GM13976 (cell line): Measurements from ENCODE around the gene KCNJ5.

Experiments used
- DNase-seq: peaks from one replicate; pipeline ENCODE4 v3.0.0; 2012; ENCODE audit warnings: low spot score
- CTCF ChIP-seq: IDR thresholded peaks from 2 replicates; pipeline ENCODE4 v1.5.1; 2012; ENCODE audit warnings: borderline replicate concordance, mild to moderate bottlenecking; ENCODE audit not compliant: insufficient read depth; ENCODE audit errors: extremely low read depth, missing control alignments, control extremely low read depth
- in situ Hi-C: fragments of 300-500 bp; cut with MboI; formaldehyde crosslinking; loops from one replicate; pipeline ENCODE4 v1.12.0; 2022; ENCODE audit warnings: low sequenced_read_pairs, mixed read lengths, inconsistent platforms; ENCODE audit not compliant: unreplicated experiment

Gene KCNJ5

DNA sequence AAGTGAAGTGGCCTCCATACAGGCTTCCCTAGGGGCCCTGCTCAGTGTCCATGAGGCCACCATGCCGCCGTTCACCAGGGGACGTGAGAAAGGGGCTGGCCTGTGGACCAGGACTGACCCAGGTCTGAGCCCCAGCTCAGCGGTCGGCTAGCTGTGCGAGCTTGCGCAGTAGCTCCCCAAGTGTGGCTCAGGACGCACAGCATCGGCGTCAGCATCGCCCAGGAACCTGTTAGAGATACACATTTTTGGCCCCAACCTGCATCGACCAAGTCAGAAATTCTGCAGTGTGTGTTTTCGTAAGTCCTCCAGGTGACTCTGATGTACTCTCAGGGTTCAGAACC is 51.1 kb downstream of the KCNJ5 start:
- no peak for TF ChIP-seq CTCF
- in situ Hi-C loops: no loop called here
- no peak for DNase-seq

GRCh38 chr11:128942817-128943427 is 51.8 kb downstream of the KCNJ5 start, which contains the start of gene TP53AIP1:
Gene TP53AIP1 (minus strand): TSS chr11:128942871. CDS start chr11:128937818, 5,053 bp downstream.
- DNase-seq: no peak
- no peak for TF ChIP-seq CTCF
- in situ Hi-C loops: no loop called here

GRCh38 chr11:128943428-128943976 is 52.3 kb downstream of the KCNJ5 start:
- TF ChIP-seq CTCF: no peak

DNA sequence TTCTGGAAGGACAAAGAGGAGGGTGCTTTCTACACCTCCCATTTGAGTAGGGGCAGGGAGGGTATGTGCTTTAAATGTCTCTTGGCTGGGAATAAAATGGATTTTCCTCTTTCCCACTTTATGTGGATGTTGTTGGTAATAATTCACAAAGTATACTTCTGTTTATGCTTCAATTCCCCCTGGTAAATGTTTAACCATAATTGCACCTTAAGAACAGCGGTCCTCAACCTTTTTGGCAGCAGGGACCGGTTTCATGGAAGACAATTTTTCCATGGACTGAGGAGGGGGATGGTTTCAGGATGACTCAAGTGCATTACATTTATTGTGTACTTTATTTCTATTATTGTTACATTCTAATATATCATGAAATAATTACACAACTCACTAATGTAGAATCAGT is 55.5 kb downstream of the KCNJ5 start:
- in situ Hi-C loops: no loop called here
- TF ChIP-seq CTCF: no peak
- DNase-seq: no peak

More at GRCh38 chr11:128943428-128943976, 52.3 kb downstream of the KCNJ5 start:
- DNase-seq: no peak
- in situ Hi-C loops: no loop called here

DNA sequence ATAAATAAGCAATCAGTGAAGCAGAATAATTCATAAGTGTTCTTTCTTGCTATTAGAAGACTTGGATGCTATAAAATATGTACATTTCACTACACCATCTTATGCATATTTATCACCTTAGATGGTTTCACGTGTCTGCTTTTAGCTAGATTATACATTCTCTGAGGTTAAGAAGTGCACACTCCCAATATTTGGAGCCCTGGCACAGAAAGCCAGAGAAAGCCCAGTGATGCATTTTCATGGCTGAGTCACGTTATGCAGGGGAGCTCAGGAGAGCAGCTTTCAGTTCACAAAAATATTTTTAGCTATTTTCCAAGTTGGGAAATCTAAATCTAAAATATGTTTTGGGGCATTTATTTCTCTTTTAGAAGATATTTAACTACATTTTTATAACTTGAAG is 56.6 kb downstream of the KCNJ5 start:
- DNase-seq: no peak
- TF ChIP-seq CTCF: no peak
- in situ Hi-C loops: no loop called here

DNA sequence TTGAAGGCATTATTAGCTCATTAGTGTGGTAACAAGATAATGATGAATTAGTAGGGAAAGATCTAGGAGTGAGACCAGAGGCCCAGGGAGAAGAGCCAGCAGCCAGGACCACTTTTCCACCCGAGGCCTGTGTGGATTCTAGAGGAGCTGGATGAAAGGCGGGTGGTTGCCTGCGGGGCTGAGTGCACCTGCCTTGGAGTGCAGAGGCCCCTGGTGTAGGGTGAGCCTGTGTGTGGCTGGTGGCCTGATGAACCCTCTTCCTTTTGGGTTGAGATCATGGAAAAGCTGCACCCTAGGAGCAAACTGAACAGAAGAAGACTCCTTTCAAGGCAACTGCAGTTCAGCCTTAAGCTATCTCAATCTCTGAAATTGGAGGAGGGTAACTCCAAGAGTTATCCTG is 57.4 kb downstream of the KCNJ5 start:
- DNase-seq: no peak
- peak; percentile 0 for TF ChIP-seq CTCF
- in situ Hi-C loops: no loop called here
